ENCODE results near the gene OR2A1. TPM values are rescaled to one million over a fixed set of nuclear protein-coding genes. Genes with fewer than 3 reads are reported as not detected.
"Not testable (repeated sequence)": the region's sequence is repeated elsewhere in the genome, so short reads cannot be mapped to it uniquely, and the experiment has no call there.

The OR2A1 gene
- total and polyA plus RNA-seq, 2 donors (not counting 1 experiment from before 2014, with no cell fraction given) = 0.31 TPM; not detected in 1

DNA sequence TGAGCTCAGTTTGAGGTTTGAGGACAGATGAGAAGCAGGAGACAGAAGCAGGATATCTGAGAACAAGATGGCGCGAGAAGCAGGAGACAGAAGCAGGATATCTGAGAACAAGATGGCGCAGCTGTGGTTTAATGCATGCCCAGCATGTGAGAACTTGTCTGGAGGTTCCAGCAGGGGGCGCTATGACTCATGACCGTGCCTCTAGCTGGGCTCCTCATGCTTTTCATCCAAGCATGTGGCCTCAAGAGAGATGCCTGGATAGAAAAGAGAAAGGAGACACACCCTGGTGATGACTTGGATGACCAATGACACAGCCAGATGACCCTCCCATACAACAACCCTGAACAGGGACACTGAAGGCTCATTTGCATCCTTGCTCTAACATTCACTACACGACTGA lies 32.2 kb upstream of the OR2A1 start:
- H3K27ac Mint-ChIP-seq; H3K9me3 Mint-ChIP-seq (ENCODE audit: insufficient read depth); H3K9ac ChIP-seq (ENCODE audit: low read length); H3K79me2 ChIP-seq (ENCODE audit: control insufficient read depth, insufficient read depth, low read length); H3K4me1 ChIP-seq (ENCODE audit: control insufficient read depth in 2 of 2, insufficient read depth in 2 of 2, low read length in 2 of 2); POLR2A ChIA-PET; H3K4me3 ChIP-seq (ENCODE audit: control extremely low read depth in 1 of 5, extremely low read depth in 1 of 5, insufficient read depth in 1 of 5, low read depth in 2 of 5, low read length in 4 of 5); H3K4me1 Mint-ChIP-seq; intact Hi-C loops (cut with micrococcal nuclease); H3K27me3 Mint-ChIP-seq; H3K9me3 ChIP-seq (ENCODE audit: control extremely low read depth in 1 of 3, control insufficient read depth in 2 of 3, insufficient read depth in 1 of 3, low read length in 2 of 3); H3K27me3 ChIP-seq (replicated peaks in 1 of 4; ENCODE audit: control extremely low read depth in 1 of 4, control insufficient read depth in 3 of 4, insufficient read depth in 4 of 4, low read length in 3 of 4); CTCF ChIA-PET; H4K20me1 ChIP-seq (ENCODE audit: control insufficient read depth, insufficient read depth, low read length, poor library complexity, severe bottlenecking); H3K4me3 Mint-ChIP-seq; DNase-seq; H3K27ac ChIP-seq (ENCODE audit: low read length in 2 of 2); H2AFZ ChIP-seq (ENCODE audit: insufficient read depth, low read depth, low read length, poor library complexity, severe bottlenecking); H3K36me3 ChIP-seq (replicated peaks in 1 of 2; ENCODE audit: control extremely low read depth in 1 of 2, control insufficient read depth in 1 of 2, extremely low read depth in 1 of 2, insufficient read depth in 2 of 2, low read length in 1 of 2); H3K4me2 ChIP-seq (replicated peaks; ENCODE audit: low read depth, low read length, poor library complexity, severe bottlenecking); ATAC-seq (ENCODE audit: low read depth): not testable (repeated sequence)
- 100% methylated on average over 2 of the region's 6 CpGs for WGBS (ENCODE audit: insufficient coverage)

DNA sequence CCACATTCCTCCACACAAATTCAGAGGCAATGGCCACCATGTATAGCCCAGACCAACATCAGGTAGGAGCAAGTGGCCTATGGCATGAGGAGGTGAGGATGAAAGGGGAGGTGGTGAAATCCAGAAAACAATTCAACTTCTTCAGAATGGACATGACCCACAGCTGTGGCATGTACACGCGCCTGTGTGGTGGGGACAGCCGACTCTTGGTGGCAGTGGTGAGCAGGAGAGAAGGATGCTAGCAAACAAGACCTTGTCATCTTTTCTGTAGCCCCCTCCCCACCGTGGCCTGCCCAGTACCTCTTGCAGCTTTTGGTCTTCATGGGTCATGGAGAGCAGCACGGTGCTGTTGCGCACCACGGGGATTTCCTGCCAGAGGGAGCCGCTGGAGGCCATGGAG lies 30.2 kb upstream of the OR2A1 start:
- H3K9ac ChIP-seq (ENCODE audit: low read length); H3K79me2 ChIP-seq (ENCODE audit: control insufficient read depth, insufficient read depth, low read length); POLR2A ChIA-PET; H3K27me3 Mint-ChIP-seq; H3K4me1 Mint-ChIP-seq; CTCF ChIA-PET; H3K4me1 ChIP-seq (ENCODE audit: control insufficient read depth in 2 of 2, insufficient read depth in 2 of 2, low read length in 2 of 2); H3K27me3 ChIP-seq (replicated peaks in 1 of 4; ENCODE audit: control extremely low read depth in 1 of 4, control insufficient read depth in 3 of 4, insufficient read depth in 4 of 4, low read length in 3 of 4); H3K27ac ChIP-seq (ENCODE audit: low read length in 2 of 2); H2AFZ ChIP-seq (ENCODE audit: insufficient read depth, low read depth, low read length, poor library complexity, severe bottlenecking); H3K4me3 ChIP-seq (ENCODE audit: control extremely low read depth in 1 of 5, extremely low read depth in 1 of 5, insufficient read depth in 1 of 5, low read depth in 2 of 5, low read length in 4 of 5); intact Hi-C loops (cut with micrococcal nuclease); H3K9me3 Mint-ChIP-seq (ENCODE audit: insufficient read depth); H3K27ac Mint-ChIP-seq; H3K9me3 ChIP-seq (ENCODE audit: control extremely low read depth in 1 of 3, control insufficient read depth in 2 of 3, insufficient read depth in 1 of 3, low read length in 2 of 3); ATAC-seq (ENCODE audit: low read depth); H3K36me3 ChIP-seq (replicated peaks in 1 of 2; ENCODE audit: control extremely low read depth in 1 of 2, control insufficient read depth in 1 of 2, extremely low read depth in 1 of 2, insufficient read depth in 2 of 2, low read length in 1 of 2); H3K4me2 ChIP-seq (replicated peaks; ENCODE audit: low read depth, low read length, poor library complexity, severe bottlenecking); H3K4me3 Mint-ChIP-seq; H4K20me1 ChIP-seq (ENCODE audit: control insufficient read depth, insufficient read depth, low read length, poor library complexity, severe bottlenecking); DNase-seq: not testable (repeated sequence)
- WGBS (ENCODE audit: insufficient coverage) = no CpG with 5 or more reads among the region's 8 CpGs

DNA sequence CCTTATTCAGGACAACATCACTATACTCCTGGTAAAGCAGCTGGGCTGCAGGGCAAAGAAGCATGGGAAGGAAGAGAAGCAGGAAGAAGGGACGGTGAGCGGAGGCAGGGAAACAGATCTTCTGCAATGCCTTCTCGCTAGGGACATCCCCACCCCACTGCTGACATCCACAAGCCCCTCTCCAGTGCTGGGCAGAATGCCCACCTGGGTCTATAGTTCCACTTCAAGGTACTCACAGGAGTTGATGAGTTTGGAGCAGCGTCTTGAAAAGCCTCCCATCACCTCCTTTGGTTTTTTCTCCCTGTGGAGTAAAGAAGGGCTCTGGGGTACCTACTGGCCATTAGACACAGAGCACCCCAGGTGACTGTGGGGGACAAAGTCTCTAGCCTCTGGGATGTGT lies 29.7 kb upstream of the OR2A1 start:
- H3K4me1 Mint-ChIP-seq; H3K9me3 Mint-ChIP-seq (ENCODE audit: insufficient read depth); H2AFZ ChIP-seq (ENCODE audit: insufficient read depth, low read depth, low read length, poor library complexity, severe bottlenecking); H3K4me3 Mint-ChIP-seq; ATAC-seq (ENCODE audit: low read depth); H3K4me1 ChIP-seq (ENCODE audit: control insufficient read depth in 2 of 2, insufficient read depth in 2 of 2, low read length in 2 of 2); CTCF ChIA-PET; POLR2A ChIA-PET; H3K4me3 ChIP-seq (ENCODE audit: control extremely low read depth in 1 of 5, extremely low read depth in 1 of 5, insufficient read depth in 1 of 5, low read depth in 2 of 5, low read length in 4 of 5); H4K20me1 ChIP-seq (ENCODE audit: control insufficient read depth, insufficient read depth, low read length, poor library complexity, severe bottlenecking); H3K27ac Mint-ChIP-seq; H3K36me3 ChIP-seq (replicated peaks in 1 of 2; ENCODE audit: control extremely low read depth in 1 of 2, control insufficient read depth in 1 of 2, extremely low read depth in 1 of 2, insufficient read depth in 2 of 2, low read length in 1 of 2); H3K4me2 ChIP-seq (replicated peaks; ENCODE audit: low read depth, low read length, poor library complexity, severe bottlenecking); H3K79me2 ChIP-seq (ENCODE audit: control insufficient read depth, insufficient read depth, low read length); DNase-seq; H3K9ac ChIP-seq (ENCODE audit: low read length); H3K9me3 ChIP-seq (ENCODE audit: control extremely low read depth in 1 of 3, control insufficient read depth in 2 of 3, insufficient read depth in 1 of 3, low read length in 2 of 3); H3K27me3 ChIP-seq (replicated peaks in 1 of 4; ENCODE audit: control extremely low read depth in 1 of 4, control insufficient read depth in 3 of 4, insufficient read depth in 4 of 4, low read length in 3 of 4); H3K27ac ChIP-seq (ENCODE audit: low read length in 2 of 2); H3K27me3 Mint-ChIP-seq; intact Hi-C loops (cut with micrococcal nuclease): not testable (repeated sequence)
- 100% methylated on average over 1 of the region's 4 CpGs for WGBS (ENCODE audit: insufficient coverage)

DNA sequence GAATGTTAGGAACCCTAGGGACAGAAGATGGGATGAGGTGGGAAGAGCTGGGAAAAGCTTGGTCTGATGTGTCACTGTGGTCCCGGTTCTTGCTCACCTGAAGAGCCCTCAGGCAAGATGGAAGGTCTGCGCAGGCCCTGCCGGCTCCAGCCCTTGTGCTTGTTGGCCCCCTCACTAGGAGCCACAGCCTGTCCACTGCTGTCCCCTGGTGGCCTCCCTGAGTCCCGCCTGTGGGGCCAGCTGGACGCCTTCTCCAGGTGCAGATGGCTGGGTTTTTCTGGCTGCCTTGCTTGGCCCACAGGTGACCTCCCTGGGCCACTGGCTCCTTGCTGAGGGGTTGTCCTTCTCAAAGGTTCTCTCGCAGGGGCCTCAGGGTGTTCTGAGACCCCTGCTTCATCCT lies 28.5 kb upstream of the OR2A1 start:
- ATAC-seq (ENCODE audit: low read depth); H3K36me3 ChIP-seq (replicated peaks in 1 of 2; ENCODE audit: control extremely low read depth in 1 of 2, control insufficient read depth in 1 of 2, extremely low read depth in 1 of 2, insufficient read depth in 2 of 2, low read length in 1 of 2); CTCF ChIA-PET; H3K27ac Mint-ChIP-seq; H4K20me1 ChIP-seq (ENCODE audit: control insufficient read depth, insufficient read depth, low read length, poor library complexity, severe bottlenecking); intact Hi-C loops (cut with micrococcal nuclease); H2AFZ ChIP-seq (ENCODE audit: insufficient read depth, low read depth, low read length, poor library complexity, severe bottlenecking); H3K27me3 Mint-ChIP-seq; DNase-seq; H3K4me1 Mint-ChIP-seq; H3K4me2 ChIP-seq (replicated peaks; ENCODE audit: low read depth, low read length, poor library complexity, severe bottlenecking); H3K4me3 ChIP-seq (ENCODE audit: control extremely low read depth in 1 of 5, extremely low read depth in 1 of 5, insufficient read depth in 1 of 5, low read depth in 2 of 5, low read length in 4 of 5); H3K9ac ChIP-seq (ENCODE audit: low read length); H3K79me2 ChIP-seq (ENCODE audit: control insufficient read depth, insufficient read depth, low read length); H3K4me1 ChIP-seq (ENCODE audit: control insufficient read depth in 2 of 2, insufficient read depth in 2 of 2, low read length in 2 of 2); H3K9me3 Mint-ChIP-seq (ENCODE audit: insufficient read depth); H3K4me3 Mint-ChIP-seq; POLR2A ChIA-PET; H3K27me3 ChIP-seq (replicated peaks in 1 of 4; ENCODE audit: control extremely low read depth in 1 of 4, control insufficient read depth in 3 of 4, insufficient read depth in 4 of 4, low read length in 3 of 4); H3K27ac ChIP-seq (ENCODE audit: low read length in 2 of 2); H3K9me3 ChIP-seq (ENCODE audit: control extremely low read depth in 1 of 3, control insufficient read depth in 2 of 3, insufficient read depth in 1 of 3, low read length in 2 of 3): not testable (repeated sequence)
- no CpG with 5 or more reads among the region's 6 CpGs for WGBS (ENCODE audit: insufficient coverage)

Data from B cell (primary cell).